ENCODE measurements around the gene CDK4.
A peak's percentile ranks its signal among the peaks of the same experiment; 100 is the strongest.

CDK4 gene

GRCh38 chr12:57767305-57767698 lies 15.2 kb upstream of the CDK4 start:
- no peak for TF ChIP-seq CTCF (IDR thresholded peaks at IDR 0.05; ENCODE audit: low read depth, low read length)
- no peak for DNase-seq (ENCODE audit: low read depth in 2 of 2)
- no peak overlapping the region for H3K4me3 ChIP-seq (replicated peaks in 1 of 2; ENCODE audit: low read depth in 2 of 2, low read length in 2 of 2)

GRCh38 chr12:57766464-57767304 lies 14.6 kb upstream of the CDK4 start, which contains the start of gene CYP27B1:
Gene CYP27B1 (minus strand): TSS chr12:57767078. CDS start chr12:57767041, 37 bp downstream.
- TF ChIP-seq CTCF (IDR thresholded peaks at IDR 0.05; ENCODE audit: low read depth, low read length) = no peak
- peak in 1 of 2 donors; percentile 63 for DNase-seq (ENCODE audit: low read depth in 2 of 2)
- H3K4me3 ChIP-seq (replicated peaks in 1 of 2; ENCODE audit: low read depth in 2 of 2, low read length in 2 of 2) = peak within 1 kb of the TSS; percentile 25 to 30

GRCh38 chr12:57765698-57766463 lies 13.8 kb upstream of the CDK4 start:
- no peak for TF ChIP-seq CTCF (IDR thresholded peaks at IDR 0.05; ENCODE audit: low read depth, low read length)
- peak overlapping the region; percentile 25 to 41 for H3K4me3 ChIP-seq (replicated peaks in 1 of 2; ENCODE audit: low read depth in 2 of 2, low read length in 2 of 2)

GRCh38 chr12:57765003-57765697 lies 13.0 kb upstream of the CDK4 start:
- H3K4me3 ChIP-seq (replicated peaks in 1 of 2; ENCODE audit: low read depth in 2 of 2, low read length in 2 of 2) = peak overlapping the region; percentile 31 to 41
- peak; percentile 43 for TF ChIP-seq CTCF (IDR thresholded peaks at IDR 0.05; ENCODE audit: low read depth, low read length)
- peak; percentile 25 to 32 for DNase-seq (ENCODE audit: low read depth in 2 of 2)

More at GRCh38 chr12:57765698-57766463, 13.8 kb upstream of the CDK4 start:
- DNase-seq (ENCODE audit: low read depth in 2 of 2) = no peak

- H3K4me3 ChIP-seq (replicated peaks in 1 of 2; ENCODE audit: low read depth in 2 of 2, low read length in 2 of 2) = peak overlapping the region in 1 of 2 donors; percentile 41
- no peak for TF ChIP-seq CTCF (IDR thresholded peaks at IDR 0.05; ENCODE audit: low read depth, low read length)
- no peak for DNase-seq (ENCODE audit: low read depth in 2 of 2)
These were observed 12.5 kb upstream of the CDK4 start for GRCh38 chr12:57764662-57765002.

- no peak overlapping the region for H3K4me3 ChIP-seq (replicated peaks in 1 of 2; ENCODE audit: low read depth in 2 of 2, low read length in 2 of 2)
- no peak for TF ChIP-seq CTCF (IDR thresholded peaks at IDR 0.05; ENCODE audit: low read depth, low read length)
- DNase-seq (ENCODE audit: low read depth in 2 of 2) = no peak
These were observed 12.0 kb upstream of the CDK4 start for GRCh38 chr12:57763881-57764661.
